GM18508 (cell line): ENCODE data around the gene TMEM229B.

ENCODE experiments used
- ATAC-seq: cut with Tn5 transposase; IDR thresholded peaks from one replicate; pipeline ENCODE4 v1.9.1; 2021; ENCODE audit warnings: moderate number of reproducible peaks; ENCODE audit not compliant: insufficient read depth, unreplicated experiment

Gene TMEM229B

GRCh38 chr14:67515386-67516079, 27.0 kb upstream of the TMEM229B start:
- ATAC-seq, result no peak

GRCh38 chr14:67514650-67515385, 26.3 kb upstream of the TMEM229B start:
- no peak for ATAC-seq

- no peak for ATAC-seq
These were observed 25.7 kb upstream of the TMEM229B start for GRCh38 chr14:67514203-67514607.

DNA sequence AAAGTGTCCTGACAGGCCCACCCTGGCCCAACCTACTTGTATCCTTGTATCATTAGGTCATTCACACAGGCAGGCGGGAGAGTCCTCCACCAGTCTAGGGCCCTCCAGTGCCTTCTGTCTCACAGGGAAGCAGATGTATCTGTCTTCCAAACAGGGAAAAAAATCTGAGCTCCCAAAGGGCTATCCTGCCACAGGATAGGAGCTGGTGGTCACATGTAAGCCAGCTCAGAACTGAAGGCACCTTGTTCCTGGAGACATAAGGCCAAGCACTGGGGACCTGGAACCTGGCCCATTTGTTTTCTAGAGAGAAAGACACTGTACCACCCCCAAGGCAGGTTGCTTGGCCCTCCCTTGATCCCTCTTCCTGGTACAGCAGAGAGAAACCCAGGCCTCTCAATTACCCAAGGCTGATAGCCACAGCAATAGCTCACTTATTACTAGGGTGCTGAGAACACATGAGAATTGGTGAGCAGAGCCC, 25.1 kb upstream of the TMEM229B start:
- no peak for ATAC-seq

DNA sequence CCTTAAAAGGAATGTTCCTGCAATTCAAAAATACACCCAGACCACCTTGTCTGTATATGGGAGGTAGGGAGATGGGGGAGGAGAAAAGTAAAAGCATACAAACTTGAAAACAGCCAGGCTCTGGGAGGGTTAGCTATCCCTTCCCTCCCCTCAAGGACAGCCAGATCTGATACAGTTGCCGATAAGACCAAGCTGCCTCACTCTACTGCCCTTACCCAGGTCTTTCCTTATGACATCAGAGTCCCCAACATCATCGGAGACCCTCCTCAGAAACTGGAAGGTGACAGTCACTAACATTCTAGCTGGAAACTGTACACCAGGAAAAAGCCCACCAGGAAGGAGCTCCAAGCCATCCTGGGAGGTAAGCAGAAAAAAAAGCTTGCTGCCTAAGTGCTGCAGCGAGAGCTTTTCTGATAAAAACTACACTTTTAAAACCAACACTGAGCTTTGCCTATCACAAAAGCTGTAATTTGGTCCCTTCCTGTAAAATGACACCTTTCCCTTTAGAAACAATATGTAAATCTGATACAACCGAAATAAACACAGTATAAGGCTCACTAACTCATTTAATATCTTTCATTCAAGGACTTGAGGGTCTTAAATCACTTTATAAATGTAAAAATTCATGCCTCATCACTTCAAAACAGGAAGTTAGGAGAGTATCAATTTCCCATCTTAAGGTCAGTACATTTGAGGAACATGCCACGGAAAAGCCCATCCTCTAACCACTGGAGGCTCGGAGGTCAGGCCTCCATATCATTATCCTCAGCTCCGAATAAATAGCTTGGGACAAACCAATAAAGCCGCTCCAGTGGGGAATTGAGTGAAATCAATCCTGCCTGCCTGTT, 24.2 kb upstream of the TMEM229B start:
- ATAC-seq, result no peak

DNA sequence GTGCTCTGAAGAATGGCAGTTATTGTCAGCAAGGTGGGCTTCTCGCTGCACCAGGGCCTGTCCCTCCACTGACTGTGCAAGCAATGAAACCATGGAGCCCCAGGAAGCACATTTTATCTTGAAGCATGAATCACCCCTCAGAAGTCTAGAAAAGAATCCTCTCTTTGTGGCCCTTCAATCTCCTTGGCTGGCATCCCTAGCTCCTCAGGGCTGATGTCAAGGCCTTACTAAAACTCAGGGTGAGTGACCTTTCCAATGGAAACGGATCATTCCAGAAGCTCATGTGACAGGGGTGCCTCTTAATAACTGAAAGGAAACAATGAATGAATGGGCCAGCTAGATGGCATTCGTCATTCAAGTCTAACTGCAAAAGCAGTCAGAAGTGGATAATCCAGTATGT, 22.3 kb upstream of the TMEM229B start:
- ATAC-seq, result no peak

- no peak for ATAC-seq
These were observed 21.6 kb upstream of the TMEM229B start for GRCh38 chr14:67510121-67510520.

- ATAC-seq, result no peak
These were observed 20.4 kb upstream of the TMEM229B start for GRCh38 chr14:67508956-67509355.

GRCh38 chr14:67505254-67505653, 16.7 kb upstream of the TMEM229B start:
- no peak for ATAC-seq

DNA sequence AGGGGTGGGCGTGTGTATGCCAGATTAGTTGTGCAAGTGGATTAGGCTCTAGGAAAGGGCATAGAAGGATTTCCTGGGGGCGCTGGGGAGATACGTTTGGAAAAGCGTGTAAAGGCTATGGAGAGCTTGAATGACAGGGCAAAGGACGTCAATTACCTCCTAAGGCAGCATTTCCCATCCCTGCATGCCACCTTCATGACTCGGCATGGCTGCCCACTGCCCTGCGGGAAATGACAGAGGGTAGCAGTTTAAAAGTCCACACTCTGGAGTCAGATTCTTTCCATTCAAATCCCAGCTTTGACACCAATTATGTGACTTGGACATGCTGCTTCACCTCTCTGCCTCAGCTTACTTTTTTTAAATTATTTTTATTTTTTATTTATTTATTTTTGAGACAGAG, 14.8 kb upstream of the TMEM229B start:
- no peak for ATAC-seq

GRCh38 chr14:67502867-67503266, 14.3 kb upstream of the TMEM229B start:
- ATAC-seq, result no peak

DNA sequence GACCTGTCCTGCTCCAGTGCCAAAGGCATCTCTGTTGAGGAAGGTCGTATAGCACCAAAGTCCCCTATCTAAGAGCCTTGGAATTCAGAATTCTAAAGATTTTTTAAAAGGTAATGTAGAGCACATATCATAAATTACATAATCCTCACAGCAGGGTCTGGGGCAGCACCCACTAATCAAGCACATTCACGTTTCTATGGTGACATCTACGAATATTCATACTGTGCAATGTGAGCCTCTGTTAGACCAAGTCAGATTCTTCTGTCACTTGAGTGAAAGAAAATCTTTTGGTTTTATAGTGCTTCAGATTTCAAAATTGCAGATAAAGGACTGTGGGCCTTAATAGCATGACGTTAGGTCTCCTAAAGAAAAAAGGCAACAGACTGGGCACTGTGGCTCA, 13.1 kb upstream of the TMEM229B start:
- no peak for ATAC-seq

DNA sequence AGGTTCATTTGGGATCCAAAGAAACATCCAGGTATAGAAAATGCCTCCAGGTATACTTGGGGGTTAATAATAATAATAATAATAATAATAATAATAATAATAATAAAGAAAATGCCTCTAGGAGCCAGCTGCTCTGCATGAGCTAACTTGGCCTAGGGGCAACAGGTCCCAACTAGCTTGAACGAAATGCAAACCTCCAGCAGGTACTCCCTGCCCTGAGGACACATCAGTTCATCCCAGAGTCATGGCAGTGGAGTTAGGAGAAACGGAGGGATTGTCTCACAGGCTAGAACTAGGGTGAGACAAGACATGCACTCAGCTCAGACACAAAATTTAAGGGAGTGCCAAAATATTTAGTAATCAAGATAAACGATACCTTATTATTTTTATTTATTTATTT, 12.5 kb upstream of the TMEM229B start:
- no peak for ATAC-seq

DNA sequence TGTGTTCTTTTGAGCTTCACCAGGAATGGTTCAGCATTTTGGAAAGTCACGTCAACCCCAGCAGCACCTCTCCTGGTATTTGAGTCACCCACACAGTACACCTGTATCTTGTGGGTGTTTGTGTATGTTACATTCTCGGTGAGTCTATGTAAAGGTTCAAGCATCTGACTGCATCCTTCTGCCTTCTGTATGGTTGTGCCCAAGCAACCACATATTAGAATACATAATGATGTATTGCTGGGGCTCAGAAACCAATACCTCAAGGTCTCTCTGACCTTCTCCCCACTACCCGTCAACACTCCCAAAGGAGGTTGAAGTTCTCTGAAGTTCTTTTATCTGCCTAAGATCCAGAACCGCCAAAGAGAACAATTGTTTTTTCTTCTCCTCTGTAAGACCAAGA, 9.2 kb upstream of the TMEM229B start:
- ATAC-seq, result no peak

GRCh38 chr14:67497216-67497615, 8.7 kb upstream of the TMEM229B start:
- ATAC-seq, result no peak

GRCh38 chr14:67495827-67496226, 7.3 kb upstream of the TMEM229B start:
- no peak for ATAC-seq

DNA sequence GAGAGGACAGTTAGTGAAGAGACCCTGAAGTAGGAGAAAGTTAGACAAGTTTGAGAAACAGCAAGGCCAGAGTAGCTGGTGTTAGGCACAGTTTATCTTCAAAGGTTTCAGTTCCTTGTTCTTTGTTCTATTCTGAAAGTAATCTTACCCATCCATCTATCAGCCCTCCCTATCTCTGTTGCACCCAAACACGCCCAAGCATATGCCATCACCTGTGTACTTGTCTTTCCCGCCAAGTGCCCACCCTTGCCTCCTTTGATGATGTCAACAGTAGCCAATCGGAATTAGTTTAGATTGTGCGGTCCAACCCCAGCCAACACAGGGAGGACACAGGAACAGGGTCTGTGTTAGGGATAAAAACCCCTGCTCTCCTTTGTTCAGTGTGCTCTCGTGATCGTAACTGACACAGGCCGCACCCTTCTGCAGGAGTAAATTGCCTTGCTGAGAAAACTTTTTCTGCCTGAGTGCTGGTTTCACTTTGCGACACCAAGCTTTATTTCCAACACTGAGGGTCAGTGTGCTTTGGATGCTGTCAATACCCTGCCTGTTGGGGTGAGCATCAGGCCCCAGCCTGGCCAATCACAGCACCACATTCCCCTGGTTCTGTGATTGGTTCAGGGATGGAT, 4.7 kb upstream of the TMEM229B start:
- ATAC-seq, result no peak

- ATAC-seq, result no peak
These were observed 4.0 kb upstream of the TMEM229B start for GRCh38 chr14:67492538-67492937.

- ATAC-seq, result no peak
These were observed 3.4 kb upstream of the TMEM229B start for GRCh38 chr14:67491741-67492507.

DNA sequence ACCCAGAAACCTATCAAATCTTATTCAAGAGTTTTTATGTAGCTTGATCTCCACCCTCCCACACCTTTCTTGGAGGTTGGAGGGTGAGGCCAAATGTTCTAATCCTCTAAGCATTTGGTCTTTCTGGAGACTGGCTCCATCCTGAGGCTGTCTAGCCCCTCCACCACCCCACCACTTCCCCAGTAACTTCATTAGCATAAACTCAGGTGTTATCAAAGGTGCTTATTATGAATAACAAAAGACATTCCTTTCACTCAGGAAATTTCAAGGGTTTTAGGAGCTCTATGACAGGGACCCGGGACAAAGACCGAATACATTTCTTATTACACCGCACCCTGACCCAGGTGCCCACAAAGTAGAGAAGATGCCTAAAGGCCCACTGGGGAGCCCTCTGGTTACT, 2.8 kb upstream of the TMEM229B start:
- ATAC-seq, result no peak
